ENCODE data around the gene CCDC9. TPM values are rescaled to one million over a fixed set of nuclear protein-coding genes. Genes with fewer than 3 reads are reported as not detected.

The CCDC9 gene
- total and polyA plus RNA-seq, 2 of the 13 experiments (the other 11 are each of a cell fraction or from before 2014, with no cell fraction given) = 2.9 to 6.3 TPM

DNA sequence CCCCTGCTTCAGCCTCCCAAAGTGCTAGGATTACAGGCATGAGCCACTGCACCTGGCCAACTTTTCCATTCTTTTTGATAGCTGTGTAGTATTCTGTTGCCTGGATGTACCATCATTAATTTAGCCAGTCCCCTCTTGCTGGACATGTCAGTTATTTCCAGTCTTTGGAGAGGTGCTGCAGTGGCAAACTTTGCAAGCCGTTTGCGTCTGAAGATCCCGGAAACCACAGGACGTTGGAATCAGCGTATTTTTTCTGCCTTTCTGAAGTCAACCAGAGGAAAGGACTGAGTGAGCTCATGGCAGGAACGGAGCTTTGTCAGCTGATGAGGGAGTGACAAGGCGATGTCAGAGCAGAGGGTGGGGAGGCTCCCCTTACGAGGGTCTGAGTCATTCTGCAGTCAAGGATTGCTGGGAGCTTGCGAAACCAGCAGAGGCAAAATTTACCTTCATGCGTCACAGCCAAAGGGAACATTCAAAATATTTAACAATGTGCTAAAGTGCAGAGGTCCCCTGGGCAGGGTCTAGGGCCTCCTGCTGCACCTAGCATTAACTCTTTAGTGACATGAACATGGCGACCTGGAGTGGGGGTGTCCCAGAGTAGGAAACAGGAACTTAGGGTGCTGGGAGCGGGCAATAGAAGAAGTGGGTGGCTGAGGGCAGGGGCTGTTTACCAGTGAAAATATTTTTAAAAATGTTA, 58.9 kb downstream of the CCDC9 start (continued):
- TF ChIP-seq, protein P1, sequence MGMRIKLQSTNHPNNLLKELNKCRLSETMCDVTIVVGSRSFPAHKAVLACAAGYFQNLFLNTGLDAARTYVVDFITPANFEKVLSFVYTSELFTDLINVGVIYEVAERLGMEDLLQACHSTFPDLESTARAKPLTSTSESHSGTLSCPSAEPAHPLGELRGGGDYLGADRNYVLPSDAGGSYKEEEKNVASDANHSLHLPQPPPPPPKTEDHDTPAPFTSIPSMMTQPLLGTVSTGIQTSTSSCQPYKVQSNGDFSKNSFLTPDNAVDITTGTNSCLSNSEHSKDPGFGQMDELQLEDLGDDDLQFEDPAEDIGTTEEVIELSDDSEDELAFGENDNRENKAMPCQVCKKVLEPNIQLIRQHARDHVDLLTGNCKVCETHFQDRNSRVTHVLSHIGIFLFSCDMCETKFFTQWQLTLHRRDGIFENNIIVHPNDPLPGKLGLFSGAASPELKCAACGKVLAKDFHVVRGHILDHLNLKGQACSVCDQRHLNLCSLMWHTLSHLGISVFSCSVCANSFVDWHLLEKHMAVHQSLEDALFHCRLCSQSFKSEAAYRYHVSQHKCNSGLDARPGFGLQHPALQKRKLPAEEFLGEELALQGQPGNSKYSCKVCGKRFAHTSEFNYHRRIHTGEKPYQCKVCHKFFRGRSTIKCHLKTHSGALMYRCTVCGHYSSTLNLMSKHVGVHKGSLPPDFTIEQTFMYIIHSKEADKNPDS (CRISPR knock-in tag; IDR thresholded peaks at IDR 0.05) = no peak
- TF ChIP-seq ZFP62 (CRISPR knock-in tag; IDR thresholded peaks at IDR 0.05) = no peak
- TF ChIP-seq, protein P2, sequence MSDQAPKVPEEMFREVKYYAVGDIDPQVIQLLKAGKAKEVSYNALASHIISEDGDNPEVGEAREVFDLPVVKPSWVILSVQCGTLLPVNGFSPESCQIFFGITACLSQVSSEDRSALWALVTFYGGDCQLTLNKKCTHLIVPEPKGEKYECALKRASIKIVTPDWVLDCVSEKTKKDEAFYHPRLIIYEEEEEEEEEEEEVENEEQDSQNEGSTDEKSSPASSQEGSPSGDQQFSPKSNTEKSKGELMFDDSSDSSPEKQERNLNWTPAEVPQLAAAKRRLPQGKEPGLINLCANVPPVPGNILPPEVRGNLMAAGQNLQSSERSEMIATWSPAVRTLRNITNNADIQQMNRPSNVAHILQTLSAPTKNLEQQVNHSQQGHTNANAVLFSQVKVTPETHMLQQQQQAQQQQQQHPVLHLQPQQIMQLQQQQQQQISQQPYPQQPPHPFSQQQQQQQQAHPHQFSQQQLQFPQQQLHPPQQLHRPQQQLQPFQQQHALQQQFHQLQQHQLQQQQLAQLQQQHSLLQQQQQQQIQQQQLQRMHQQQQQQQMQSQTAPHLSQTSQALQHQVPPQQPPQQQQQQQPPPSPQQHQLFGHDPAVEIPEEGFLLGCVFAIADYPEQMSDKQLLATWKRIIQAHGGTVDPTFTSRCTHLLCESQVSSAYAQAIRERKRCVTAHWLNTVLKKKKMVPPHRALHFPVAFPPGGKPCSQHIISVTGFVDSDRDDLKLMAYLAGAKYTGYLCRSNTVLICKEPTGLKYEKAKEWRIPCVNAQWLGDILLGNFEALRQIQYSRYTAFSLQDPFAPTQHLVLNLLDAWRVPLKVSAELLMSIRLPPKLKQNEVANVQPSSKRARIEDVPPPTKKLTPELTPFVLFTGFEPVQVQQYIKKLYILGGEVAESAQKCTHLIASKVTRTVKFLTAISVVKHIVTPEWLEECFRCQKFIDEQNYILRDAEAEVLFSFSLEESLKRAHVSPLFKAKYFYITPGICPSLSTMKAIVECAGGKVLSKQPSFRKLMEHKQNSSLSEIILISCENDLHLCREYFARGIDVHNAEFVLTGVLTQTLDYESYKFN (CRISPR knock-in tag; conservative IDR thresholded peaks at IDR 0.05) = peak; percentile 98
- 0 out of 2 replicates have a peak, but pooled peaks have one; percentile 69 for TF ChIP-seq NFKBIZ (CRISPR knock-in tag; IDR thresholded peaks at IDR 0.05)
- TF ChIP-seq, protein P3, sequence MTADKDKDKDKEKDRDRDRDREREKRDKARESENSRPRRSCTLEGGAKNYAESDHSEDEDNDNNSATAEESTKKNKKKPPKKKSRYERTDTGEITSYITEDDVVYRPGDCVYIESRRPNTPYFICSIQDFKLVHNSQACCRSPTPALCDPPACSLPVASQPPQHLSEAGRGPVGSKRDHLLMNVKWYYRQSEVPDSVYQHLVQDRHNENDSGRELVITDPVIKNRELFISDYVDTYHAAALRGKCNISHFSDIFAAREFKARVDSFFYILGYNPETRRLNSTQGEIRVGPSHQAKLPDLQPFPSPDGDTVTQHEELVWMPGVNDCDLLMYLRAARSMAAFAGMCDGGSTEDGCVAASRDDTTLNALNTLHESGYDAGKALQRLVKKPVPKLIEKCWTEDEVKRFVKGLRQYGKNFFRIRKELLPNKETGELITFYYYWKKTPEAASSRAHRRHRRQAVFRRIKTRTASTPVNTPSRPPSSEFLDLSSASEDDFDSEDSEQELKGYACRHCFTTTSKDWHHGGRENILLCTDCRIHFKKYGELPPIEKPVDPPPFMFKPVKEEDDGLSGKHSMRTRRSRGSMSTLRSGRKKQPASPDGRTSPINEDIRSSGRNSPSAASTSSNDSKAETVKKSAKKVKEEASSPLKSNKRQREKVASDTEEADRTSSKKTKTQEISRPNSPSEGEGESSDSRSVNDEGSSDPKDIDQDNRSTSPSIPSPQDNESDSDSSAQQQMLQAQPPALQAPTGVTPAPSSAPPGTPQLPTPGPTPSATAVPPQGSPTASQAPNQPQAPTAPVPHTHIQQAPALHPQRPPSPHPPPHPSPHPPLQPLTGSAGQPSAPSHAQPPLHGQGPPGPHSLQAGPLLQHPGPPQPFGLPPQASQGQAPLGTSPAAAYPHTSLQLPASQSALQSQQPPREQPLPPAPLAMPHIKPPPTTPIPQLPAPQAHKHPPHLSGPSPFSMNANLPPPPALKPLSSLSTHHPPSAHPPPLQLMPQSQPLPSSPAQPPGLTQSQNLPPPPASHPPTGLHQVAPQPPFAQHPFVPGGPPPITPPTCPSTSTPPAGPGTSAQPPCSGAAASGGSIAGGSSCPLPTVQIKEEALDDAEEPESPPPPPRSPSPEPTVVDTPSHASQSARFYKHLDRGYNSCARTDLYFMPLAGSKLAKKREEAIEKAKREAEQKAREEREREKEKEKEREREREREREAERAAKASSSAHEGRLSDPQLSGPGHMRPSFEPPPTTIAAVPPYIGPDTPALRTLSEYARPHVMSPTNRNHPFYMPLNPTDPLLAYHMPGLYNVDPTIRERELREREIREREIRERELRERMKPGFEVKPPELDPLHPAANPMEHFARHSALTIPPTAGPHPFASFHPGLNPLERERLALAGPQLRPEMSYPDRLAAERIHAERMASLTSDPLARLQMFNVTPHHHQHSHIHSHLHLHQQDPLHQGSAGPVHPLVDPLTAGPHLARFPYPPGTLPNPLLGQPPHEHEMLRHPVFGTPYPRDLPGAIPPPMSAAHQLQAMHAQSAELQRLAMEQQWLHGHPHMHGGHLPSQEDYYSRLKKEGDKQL (CRISPR knock-in tag; IDR thresholded peaks at IDR 0.05; ENCODE audit: low read depth) = peak; percentile 65
- TF ChIP-seq ZNF788 (CRISPR knock-in tag; IDR thresholded peaks at IDR 0.05; ENCODE audit: borderline replicate concordance) = peak; percentile 86
- peak; percentile 90 for TF ChIP-seq MIER3 (CRISPR knock-in tag; IDR thresholded peaks at IDR 0.05; ENCODE audit: borderline replicate concordance)
- TF ChIP-seq CREM (IDR thresholded peaks at IDR 0.05) = peak; percentile 92
- TF ChIP-seq CREM (CRISPR knock-in tag; IDR thresholded peaks at IDR 0.05) = no peak
- no peak for TF ChIP-seq XBP1 (CRISPR knock-in tag; IDR thresholded peaks at IDR 0.05)
- no peak for TF ChIP-seq HES4 (CRISPR knock-in tag; IDR thresholded peaks at IDR 0.05; ENCODE audit: borderline replicate concordance)
- TF ChIP-seq, protein P4, sequence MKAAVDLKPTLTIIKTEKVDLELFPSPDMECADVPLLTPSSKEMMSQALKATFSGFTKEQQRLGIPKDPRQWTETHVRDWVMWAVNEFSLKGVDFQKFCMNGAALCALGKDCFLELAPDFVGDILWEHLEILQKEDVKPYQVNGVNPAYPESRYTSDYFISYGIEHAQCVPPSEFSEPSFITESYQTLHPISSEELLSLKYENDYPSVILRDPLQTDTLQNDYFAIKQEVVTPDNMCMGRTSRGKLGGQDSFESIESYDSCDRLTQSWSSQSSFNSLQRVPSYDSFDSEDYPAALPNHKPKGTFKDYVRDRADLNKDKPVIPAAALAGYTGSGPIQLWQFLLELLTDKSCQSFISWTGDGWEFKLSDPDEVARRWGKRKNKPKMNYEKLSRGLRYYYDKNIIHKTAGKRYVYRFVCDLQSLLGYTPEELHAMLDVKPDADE (CRISPR knock-in tag; IDR thresholded peaks at IDR 0.05) = no peak
- TF ChIP-seq ZNF234 (CRISPR knock-in tag; conservative IDR thresholded peaks at IDR 0.05) = no peak
- TF ChIP-seq, protein P5, sequence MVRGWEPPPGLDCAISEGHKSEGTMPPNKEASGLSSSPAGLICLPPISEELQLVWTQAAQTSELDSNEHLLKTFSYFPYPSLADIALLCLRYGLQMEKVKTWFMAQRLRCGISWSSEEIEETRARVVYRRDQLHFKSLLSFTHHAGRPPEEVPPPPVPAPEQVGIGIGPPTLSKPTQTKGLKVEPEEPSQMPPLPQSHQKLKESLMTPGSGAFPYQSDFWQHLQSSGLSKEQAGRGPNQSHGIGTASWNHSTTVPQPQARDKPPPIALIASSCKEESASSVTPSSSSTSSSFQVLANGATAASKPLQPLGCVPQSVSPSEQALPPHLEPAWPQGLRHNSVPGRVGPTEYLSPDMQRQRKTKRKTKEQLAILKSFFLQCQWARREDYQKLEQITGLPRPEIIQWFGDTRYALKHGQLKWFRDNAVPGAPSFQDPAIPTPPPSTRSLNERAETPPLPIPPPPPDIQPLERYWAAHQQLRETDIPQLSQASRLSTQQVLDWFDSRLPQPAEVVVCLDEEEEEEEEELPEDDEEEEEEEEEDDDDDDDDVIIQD (CRISPR knock-in tag; IDR thresholded peaks at IDR 0.05; ENCODE audit: low read depth) = peak; percentile 72; the same call in 1 of the 2 replicates
